CD4-positive, alpha-beta T cell treated with Interferon gamma for 1 hour (primary cell): ENCODE data around the gene IGSF9.

Experiments used
- DNase-seq: peaks from one replicate; pipeline ENCODE4 v3.0.0-alpha.2; 2020

Gene IGSF9

GRCh38 chr1:159895286-159895685, 50.1 kb downstream of the IGSF9 start:
- no peak for DNase-seq

DNA sequence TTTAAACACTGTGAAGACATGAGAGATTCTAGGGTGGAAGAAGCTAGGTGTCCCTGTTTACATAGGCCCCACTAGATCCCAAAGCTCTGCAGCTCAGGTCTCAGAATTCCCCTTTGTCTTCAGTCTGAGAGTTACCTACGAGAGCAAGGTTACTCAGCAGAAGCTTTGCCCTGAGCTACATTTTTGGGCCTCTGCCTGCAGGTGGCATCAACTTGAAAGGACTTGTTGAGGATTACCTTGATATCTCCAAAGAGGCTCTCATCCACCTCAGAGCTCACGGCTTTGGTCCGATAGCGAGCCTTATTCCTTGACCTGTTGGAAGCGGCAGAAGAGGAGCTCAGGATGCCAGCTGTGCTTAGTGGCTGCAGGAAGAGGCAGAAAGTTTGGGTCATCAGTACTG, 52.5 kb downstream of the IGSF9 start:
- no peak for DNase-seq

- peak; percentile 84 for DNase-seq
Observed at GRCh38 chr1:159891275-159892157, 53.9 kb downstream of the IGSF9 start.

DNA sequence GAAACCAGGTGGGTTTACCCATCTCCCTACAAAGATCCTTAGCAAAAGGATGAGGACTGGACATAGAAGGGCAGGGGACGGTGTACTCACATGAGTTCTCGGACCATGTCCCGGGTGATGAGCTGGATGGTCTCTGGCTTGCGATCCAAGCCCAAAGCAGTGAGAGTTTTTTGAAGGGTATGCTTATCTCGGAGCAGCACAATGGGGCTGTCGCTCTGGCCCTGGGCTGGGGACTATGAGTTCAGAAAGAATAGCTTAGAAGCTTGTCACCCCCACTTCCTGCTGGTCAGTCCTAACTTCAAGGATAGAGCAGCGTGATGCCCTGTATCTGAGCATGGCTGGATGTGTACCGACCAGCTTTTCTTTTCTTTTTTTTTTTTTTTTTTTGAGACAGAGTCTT, 55.0 kb downstream of the IGSF9 start:
- DNase-seq: no peak

DNA sequence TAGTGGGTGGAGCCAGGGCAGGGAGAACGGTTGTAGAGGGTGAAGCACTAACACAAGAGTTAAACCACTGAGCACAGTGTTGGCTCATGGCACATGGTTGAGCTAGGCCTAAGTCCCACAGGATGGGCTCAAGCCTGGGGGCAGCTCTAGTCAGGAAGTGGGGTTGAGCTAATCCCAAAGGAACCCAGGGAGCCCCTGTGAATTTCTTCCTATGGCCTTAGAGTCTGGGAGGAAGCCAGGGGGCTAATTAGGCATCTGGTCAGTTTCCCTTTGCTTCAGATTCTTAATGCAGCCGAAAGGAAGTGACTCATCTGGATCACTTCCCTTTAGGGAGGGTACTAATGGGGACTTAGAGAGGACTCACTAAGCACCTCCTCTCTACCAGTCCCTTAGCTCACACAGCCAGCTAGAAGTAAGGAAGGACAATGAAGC, 55.6 kb downstream of the IGSF9 start:
- DNase-seq: peak; percentile 7

DNA sequence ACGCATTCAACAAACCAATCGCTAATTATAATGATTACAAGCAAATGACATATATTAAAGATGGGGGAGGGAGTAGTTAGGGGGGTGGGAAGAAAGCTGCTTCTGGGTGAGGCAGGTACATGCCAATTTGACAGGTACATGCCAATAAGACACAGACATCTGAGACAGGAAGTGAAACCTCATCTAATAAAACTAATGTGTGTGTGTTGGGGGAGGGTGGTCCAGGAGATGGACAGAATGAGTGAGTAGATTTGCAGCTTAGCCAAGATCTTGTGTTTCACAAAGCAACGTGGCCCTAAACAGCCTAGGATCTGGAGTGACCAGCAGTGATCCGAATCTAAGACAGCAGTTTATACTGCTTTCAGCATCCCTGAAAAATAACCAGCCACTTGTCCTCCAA, 56.2 kb downstream of the IGSF9 start:
- DNase-seq: no peak

GRCh38 chr1:159884296-159884695, 61.1 kb downstream of the IGSF9 start:
- no peak for DNase-seq

DNA sequence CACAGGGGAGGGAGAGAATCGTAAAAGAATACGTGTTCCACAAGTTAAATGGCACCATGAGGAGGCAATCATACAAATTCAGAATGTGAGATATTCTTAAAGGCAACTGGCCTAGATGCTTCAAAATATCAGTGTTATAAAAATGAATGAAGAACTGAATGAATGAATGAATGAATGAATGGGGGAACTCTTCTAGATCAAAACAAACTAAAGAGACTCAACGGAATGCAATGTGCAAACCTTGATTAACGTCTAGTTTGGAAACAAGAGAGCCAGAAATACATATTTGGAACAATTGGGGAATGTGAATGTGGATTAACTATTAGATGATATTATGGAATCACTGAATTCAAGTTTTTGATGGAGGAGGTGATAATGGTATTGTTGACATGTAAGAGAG, 62.3 kb downstream of the IGSF9 start:
- no peak for DNase-seq

GRCh38 chr1:159882527-159882862, 62.9 kb downstream of the IGSF9 start:
- no peak for DNase-seq

DNA sequence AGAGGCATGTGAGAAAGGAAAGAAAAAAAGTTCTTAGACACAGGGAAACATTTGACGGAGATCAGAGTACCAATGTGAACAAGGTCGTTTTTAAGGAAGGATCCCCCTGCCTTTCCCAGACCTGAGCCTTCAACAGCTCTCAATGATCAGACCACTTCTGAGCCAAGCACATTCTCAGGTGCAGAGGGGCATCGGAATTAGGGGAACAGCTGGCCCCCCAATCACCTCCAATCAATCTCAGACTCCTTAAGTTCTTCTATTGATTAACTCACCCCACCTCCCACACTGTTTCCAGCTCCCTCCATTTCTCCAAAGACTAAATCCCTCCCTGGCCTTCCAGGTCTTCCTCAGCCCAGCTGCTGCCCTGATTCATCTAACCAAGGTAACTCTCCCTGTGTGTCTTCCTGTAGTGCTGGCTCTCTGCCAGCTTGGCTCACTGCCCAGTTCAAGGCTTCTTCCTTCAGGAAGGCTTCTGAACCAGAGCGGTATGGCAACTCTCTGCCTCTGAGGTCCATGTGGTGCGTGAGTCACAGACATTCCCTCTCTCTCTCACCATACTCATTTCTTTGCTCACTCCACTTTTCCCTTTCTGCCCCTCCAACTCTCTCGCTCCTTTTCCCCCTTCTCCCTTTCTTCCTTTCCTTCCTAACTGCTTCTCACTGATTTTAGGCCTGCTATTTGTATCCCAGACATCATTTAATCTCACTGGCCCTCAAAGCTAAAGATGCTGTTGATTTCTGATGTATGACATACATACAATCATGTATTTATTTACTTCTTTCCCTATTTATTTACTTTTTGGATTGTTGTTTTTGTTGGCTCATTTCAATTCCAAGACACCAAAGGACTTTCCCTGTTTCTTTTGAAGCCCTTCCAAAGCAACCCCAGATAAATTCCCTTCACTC, 63.5 kb downstream of the IGSF9 start:
- peak; percentile 41 for DNase-seq

GRCh38 chr1:159880430-159880829, 65.0 kb downstream of the IGSF9 start:
- DNase-seq: no peak

DNA sequence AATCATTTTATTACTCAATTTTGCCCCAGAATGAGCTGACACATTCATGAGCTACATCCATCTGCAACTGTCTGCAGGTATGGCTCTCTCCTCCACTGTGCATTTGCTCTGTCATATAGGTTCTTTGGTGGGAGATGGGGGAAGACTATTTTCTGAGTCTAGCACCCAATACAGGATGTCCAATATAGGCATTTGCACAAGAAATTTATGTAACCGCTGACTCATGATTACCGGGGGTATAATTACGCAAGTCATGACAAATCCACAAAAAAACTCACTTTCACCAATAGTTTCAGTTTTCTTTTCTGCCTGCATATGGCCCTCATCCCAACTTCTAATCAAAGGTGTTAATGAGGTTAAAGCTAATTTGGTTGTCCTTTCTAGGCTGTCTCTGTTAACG, 65.4 kb downstream of the IGSF9 start:
- DNase-seq: no peak

- DNase-seq: no peak
Observed at GRCh38 chr1:159879136-159879535, 66.3 kb downstream of the IGSF9 start.

DNA sequence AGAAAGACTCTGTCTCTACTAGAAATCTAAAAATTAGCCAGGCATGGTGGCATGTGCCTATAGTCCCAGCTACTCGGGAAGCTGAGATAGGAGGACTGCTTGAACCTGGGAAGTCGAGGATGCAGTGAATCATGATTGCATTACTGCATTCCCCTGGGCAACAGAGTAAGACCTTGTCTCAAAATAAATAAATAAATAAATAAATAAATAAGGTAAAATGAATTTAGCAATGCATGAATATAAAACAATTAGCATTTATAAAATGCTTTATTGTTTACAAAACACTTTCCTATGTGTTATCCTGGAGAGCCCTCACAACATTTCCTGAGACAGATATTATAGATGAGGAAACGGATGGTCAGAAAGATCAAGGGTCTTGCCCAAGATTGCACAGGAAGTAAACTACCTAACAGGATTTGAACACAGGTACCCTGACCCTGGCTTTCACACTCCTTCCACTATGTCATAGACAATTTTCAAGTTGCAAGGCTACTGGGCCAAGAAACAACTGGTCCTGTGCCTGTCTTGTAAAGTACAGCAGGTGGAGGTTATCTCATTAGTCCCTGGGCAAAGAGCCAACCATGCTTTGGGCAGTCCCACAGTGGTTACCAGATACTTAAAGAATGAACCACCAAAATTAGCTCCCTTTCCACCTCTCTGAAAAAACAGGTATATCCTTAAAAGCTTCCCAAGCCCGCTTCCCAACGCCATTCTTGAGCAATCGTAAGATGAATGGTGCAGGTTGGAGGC, 67.5 kb downstream of the IGSF9 start:
- DNase-seq: no peak
